Cerebellar nuclear complex (tissue), 1 donor: ENCODE results near the gene MBD3L3.
"Not testable (repeated sequence)": the region's sequence is repeated elsewhere in the genome, so short reads cannot be mapped to it uniquely, and the experiment has no call there.

Experiments used
- DNase-seq, 2 experiments: peaks; one replicate each; lab custom pipeline; 2025; lab: John Stamatoyannopoulos, UW

The MBD3L3 gene

DNA sequence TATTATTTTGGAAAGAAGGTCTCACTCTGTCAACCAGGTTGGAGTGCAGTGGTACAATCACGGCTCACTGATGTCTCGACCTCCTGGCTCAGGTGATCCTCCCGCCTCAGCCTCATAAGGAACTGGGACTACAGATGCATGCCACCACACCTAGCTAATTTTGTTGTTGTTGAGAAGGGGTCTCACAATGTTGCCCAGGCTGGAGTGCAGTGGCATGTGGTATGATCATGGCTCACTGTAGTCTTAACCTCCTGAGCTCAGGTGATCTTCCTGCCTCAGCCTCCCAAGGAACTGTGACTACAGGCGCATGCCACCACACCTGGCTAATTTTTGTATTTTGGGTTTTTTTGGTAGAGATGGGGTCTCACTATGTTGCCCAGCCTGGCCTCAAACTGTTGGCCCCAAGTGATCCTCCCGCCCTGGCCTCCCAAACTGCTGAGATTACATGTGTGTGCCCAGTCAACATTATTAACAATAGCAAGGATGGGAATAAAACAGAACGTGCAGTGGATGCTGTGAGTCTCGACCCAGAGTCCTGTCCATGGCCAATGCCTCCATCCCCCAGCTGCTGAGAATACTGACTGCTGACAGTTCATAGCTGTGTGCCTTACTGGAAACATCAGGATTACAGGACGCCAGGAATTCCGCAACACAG lies 5.4 kb upstream of the MBD3L3 start:
- DNase-seq, result no peak

DNA sequence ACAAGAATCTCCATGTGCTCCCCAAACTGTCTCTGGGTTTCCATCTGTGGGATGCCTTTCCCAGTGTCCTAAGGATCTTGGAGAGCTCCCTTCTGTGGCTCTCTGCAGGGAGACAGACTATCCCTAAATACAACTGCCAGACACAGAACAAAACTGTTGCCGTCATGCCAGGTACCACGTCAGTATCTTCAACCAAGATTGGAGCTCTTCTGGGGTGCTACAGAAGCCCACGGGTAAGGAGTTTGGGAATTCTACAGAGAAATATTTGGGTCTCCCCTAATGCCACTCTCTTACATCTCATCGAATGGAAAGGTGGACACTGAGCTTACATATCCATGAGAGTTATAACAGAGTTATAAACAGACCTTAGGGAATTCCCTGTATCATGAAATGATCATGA lies 4.9 kb upstream of the MBD3L3 start:
- no peak for DNase-seq

DNA sequence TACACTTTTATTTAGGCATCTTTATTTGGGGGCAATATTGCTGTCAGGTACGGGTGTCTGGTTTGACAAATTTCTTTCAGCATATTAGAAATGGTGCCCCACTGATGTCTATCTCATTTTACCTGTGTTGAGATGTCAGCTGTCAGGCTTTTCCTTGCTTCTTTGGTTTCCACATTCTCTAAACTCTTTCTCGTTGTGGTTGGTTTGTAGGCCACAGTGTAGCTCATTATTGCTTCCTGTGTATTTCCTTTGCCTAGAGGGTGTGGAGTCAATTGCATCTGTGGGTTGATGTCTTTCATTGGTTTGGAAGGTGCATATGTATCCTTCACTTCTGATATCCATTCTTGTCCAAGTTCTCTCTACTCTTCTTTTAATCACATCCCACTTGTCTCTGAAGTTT lies 1.5 kb upstream of the MBD3L3 start:
- DNase-seq, result not testable (repeated sequence)

GRCh38 chr19:7056371-7056770 lies 2.1 kb downstream of the MBD3L3 start:
- not testable (repeated sequence) for DNase-seq

DNA sequence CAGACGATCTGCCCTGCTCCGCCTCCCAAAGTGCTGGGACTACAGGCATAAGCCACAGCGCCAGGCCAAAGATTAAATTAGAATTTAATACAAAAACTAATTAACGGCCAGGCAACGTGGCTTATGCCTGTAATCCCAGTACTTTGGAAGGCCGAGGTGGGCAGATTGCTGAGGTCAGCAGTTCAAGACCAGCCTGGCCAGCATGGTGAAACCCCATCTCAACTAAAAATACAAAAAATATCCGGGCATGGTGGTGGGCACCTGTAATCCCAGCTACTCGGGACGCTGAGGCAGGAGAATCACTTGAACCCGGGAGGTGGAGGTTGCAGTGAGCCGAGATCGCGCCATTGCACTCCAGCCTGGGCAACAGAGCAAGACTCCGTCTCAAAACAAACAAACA lies 2.8 kb downstream of the MBD3L3 start:
- DNase-seq, result not testable (repeated sequence)

- not testable (repeated sequence) for DNase-seq
Measured at GRCh38 chr19:7054635-7055368, 3.7 kb downstream of the MBD3L3 start.

- not testable (repeated sequence) for DNase-seq
Measured at GRCh38 chr19:7052896-7053295, 5.6 kb downstream of the MBD3L3 start.

DNA sequence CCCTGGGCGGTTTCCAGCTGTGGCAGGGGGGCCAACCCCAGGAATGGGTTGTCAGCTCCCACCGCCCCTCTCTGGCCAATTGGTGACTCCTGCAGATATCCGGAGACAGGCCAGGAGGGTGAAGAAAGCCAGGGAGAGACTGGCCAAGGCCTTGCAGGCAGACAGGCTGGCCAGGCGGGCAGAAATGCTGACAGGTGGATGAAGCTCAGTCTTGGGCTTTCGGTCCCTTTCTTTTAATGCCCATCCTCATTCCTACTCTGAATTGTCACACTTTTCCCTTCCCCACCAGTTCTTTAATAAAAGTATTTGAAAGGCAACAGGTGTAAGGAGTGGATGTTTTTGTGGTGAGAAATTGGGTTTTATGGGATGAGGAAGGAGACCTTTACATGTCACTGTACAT lies 7.1 kb downstream of the MBD3L3 start:
- DNase-seq, result not testable (repeated sequence)

DNA sequence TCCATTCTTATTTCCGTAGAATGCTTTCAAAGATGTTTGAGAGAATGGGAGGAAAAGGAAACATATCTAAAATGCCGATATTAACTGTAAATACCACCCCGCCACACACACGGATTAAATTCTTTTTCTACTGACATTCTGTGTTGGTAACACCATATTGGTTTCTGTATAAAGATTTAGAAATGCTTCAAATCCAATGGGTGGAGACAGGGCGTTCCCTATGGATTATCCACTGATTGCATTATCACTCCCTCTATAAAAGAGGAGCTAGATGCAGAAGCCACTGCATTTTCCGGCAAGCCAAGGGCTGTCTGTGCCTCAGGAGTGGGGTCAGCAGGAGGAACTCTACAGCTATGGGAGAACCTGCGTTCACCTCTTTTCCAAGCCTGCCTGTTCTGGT lies 9.5 kb downstream of the MBD3L3 start, which contains the start of gene MBD3L2:
MBD3L2 (plus strand) TSS at position 301 of the 400 bp plus-strand sequence; CDS start at position 354, 53 bp downstream.
- DNase-seq, result not testable (repeated sequence)

DNA sequence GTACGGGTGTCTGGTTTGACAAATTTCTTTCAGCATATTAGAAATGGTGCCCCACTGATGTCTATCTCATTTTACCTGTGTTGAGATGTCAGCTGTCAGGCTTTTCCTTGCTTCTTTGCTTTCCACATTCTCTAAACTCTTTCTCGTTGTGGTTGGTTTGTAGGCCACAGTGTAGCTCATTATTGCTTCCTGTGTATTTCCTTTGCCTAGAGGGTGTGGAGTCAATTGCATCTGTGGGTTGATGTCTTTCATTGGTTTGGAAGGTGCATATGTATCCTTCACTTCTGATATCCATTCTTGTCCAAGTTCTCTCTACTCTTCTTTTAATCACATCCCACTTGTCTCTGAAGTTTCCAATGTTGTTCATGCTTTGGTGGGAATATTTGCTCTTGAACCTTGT lies 16.9 kb downstream of the MBD3L3 start:
- DNase-seq, result not testable (repeated sequence)

DNA sequence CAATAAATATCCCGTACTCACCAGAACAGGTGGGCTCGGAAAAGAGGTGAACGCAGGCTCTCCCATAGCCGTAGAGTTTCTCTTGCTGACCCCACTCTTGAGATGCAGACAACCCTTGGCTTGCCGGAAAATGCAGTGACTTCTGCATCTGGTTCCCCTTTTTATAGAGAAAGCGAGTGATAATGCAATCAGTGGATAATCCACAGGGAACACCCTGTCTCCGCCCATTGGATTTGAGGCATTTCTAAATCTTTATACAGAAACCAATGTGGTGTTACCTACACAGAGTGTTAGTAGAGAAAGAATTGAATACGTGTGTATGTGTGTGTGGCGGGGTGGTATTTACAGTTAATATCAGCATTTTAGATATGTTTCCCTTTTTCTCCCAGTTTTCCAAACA lies 18.4 kb downstream of the MBD3L3 start, which contains the start of gene MBD3L4:
MBD3L4 (minus strand) TSS at position 101 of the 400 bp plus-strand sequence; CDS start at position 66, 35 bp downstream.
- DNase-seq, result not testable (repeated sequence)

- DNase-seq, result not testable (repeated sequence)
Measured at GRCh38 chr19:7030278-7030677, 28.2 kb downstream of the MBD3L3 start, which contains the start of gene MBD3L5. Gene MBD3L5, plus strand, starts transcription at chr19:7030578. Its CDS starts 34 bp downstream, at chr19:7030612.

DNA sequence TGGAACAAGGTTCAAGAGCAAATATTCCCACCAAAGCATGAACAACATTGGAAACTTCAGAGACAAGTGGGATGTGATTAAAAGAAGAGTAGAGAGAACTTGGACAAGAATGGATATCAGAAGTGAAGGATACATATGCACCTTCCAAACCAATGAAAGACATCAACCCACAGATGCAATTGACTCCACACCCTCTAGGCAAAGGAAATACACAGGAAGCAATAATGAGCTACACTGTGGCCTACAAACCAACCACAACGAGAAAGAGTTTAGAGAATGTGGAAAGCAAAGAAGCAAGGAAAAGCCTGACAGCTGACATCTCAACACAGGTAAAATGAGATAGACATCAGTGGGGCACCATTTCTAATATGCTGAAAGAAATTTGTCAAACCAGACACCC lies 29.7 kb downstream of the MBD3L3 start:
- DNase-seq, result not testable (repeated sequence)

GRCh38 chr19:7021331-7021730 lies 37.1 kb downstream of the MBD3L3 start, which contains the start of gene MBD3L2B:
Gene MBD3L2B, minus strand, starts transcription at chr19:7021431. Its CDS starts 34 bp downstream, at chr19:7021397.
- not testable (repeated sequence) for DNase-seq

GRCh38 chr19:7018828-7019227 lies 39.6 kb downstream of the MBD3L3 start:
- DNase-seq, result no peak

- no peak for DNase-seq
Measured at GRCh38 chr19:7013678-7014077, 44.8 kb downstream of the MBD3L3 start.

DNA sequence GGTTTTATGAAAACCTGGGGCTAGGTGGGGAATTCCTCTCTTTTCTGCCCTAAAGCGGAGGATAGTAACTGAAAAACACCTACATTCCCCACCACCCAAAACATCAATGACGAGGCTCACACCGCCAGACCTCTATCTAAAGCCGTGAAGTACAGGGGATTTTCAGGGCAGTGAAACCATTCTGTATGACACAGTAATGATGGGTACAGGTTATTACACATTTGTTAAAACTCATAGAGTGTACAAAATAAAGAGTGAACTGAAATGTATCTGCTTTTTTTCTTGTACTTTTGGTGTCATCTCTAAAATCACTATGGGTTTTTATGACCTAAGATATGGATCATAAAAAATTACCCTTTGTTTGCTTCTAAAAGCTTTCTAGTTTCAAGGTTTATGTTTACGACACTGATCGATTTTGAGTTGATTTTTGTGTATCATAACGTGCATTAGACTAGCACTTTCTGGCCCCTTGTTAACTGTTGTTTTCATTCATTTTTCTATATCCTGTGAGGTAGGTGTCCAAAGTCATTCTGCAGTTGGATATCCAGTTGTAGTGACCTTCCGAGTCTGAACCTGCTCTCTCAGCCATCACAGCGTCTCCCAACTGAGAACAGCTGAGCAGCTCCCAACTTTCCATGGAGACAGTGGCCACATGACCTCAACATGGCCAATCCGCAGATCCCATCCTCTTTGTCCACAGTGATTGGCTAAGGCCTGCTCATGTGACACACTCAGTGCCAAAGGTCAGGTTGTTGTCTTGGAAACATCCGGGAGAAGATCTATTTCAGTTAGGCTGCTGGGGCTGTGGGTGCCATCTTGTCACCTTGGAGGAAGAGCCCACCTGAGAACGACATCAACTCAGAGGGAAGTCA lies 47.5 kb downstream of the MBD3L3 start:
- DNase-seq, result no peak

DNA sequence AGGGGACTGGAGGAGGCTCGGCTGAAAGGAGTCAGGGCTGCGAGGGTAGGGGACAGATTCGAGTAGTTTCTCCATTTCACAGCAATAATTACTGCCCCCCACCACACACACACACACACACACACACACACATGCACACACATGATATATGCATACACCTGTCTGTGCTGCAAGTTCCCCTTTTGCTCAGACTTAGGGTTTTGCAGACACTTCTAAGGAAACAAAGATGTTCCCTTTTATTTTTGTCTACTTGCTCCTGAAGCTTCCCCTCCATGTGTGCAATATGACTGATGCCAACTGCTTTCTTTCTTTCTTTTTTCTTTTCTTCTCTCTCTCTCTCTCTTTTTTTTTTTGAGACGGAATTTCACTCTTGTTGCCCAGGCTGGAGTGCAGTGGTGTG lies 50.6 kb downstream of the MBD3L3 start:
- DNase-seq, result no peak
